Endothelial cell of umbilical vein (primary cell): ENCODE results near the gene ADAM33. TPM values are rescaled to one million over a fixed set of nuclear protein-coding genes. Genes with fewer than 3 reads are reported as not detected.

Experiments used
- BruUV-seq: library from RNA; stranded (reverse); fragments of 400-500 nt; replicated peaks from 2 replicates; lab custom pipeline; 2021; lab: Mats Ljungman, UMichigan
- CTCF ChIA-PET: fragments of 300-600, 350-600 bp; sonication (Branson Sonifier 250); formaldehyde crosslinking; loops from one replicate; lab custom pipeline; 2021; ENCODE audit warnings: antibody characterized with exemption, inconsistent platforms; lab: Charles Lee
- POLR2A ChIA-PET: fragments of 300-600, 350-600 bp; sonication (Branson Sonifier 250); formaldehyde crosslinking; loops from one replicate; lab custom pipeline; 2021; ENCODE audit warnings: antibody characterized with exemption, inconsistent platforms; lab: Charles Lee
- DNase-seq: peaks from one replicate; pipeline ENCODE4 v3.0.0-alpha.2; 2011; ENCODE audit warnings: low read depth, low spot score
- FAIRE-seq: peaks from 2 replicates; lab custom pipeline; 2011; peaks lifted over from hg19 to GRCh38; lab: Jason Lieb, UNC
- H2AFZ ChIP-seq: 2 replicates; pipeline ENCODE4 v1.6.0; 2012; ENCODE audit warnings: low read depth, low read length, control low read depth, inconsistent platforms
- H3K27ac ChIP-seq: 2 replicates; pipeline ENCODE4 v1.5.1; 2011; ENCODE audit warnings: low read depth, mild to moderate bottlenecking, control low read depth, low read length, moderate library complexity; ENCODE audit not compliant: insufficient read depth
- H3K27me3 ChIP-seq, 2 experiments: 2 replicates each; pipeline versions ENCODE4 v1.6.0 to v1.6.1; 2011; ENCODE audit warnings: low read length in 2 of 2, mixed read lengths in 1 of 2; ENCODE audit not compliant: control insufficient read depth in 2 of 2, insufficient read depth in 2 of 2
- H3K36me3 ChIP-seq, 2 experiments: 2 replicates in 1 of 2; 3 replicates in 1 of 2; pipeline ENCODE4 v1.5.1; 2011; ENCODE audit warnings: low read length in 2 of 2, mild to moderate bottlenecking in 1 of 2, moderate library complexity in 1 of 2; ENCODE audit not compliant: control insufficient read depth in 2 of 2, insufficient read depth in 2 of 2; ENCODE audit errors: extremely low read depth in 1 of 2
- H3K4me1 ChIP-seq: 3 replicates; pipeline ENCODE4 v1.5.1; 2011; ENCODE audit warnings: mild to moderate bottlenecking, low read length; ENCODE audit not compliant: control insufficient read depth, insufficient read depth; ENCODE audit errors: extremely low read depth
- H3K4me2 ChIP-seq: 2 replicates; pipeline ENCODE4 v1.6.1; 2011; ENCODE audit warnings: low read length, control low read depth, mixed read lengths; ENCODE audit not compliant: insufficient read depth
- H3K4me3 ChIP-seq, 3 experiments: fragments of 200-600 bp in 1 of 3; sonication (generic), shearing (Covaris generic) in 1 of 3; replicated peaks in 1 of 3; 2 replicates each; pipeline ENCODE4 v1.5.1; 2011 to 2016; ENCODE audit warnings: control low read depth in 3 of 3, low read length in 3 of 3, mild to moderate bottlenecking in 2 of 3, inconsistent platforms in 1 of 3, low read depth in 1 of 3, moderate library complexity in 1 of 3; ENCODE audit not compliant: insufficient read depth in 1 of 3
- H3K79me2 ChIP-seq: 2 replicates; pipeline ENCODE4 v1.6.0; 2012; ENCODE audit warnings: low read length, inconsistent platforms; ENCODE audit not compliant: control insufficient read depth, insufficient read depth
- H3K9ac ChIP-seq: replicated peaks from 2 replicates; pipeline ENCODE3; 2011; ENCODE audit warnings: low read length, control low read depth; ENCODE audit not compliant: insufficient read depth; ENCODE audit errors: extremely low read depth
- H3K9me1 ChIP-seq: replicated peaks from 3 replicates; pipeline ENCODE4 v1.6.0; 2011; ENCODE audit warnings: mild to moderate bottlenecking, low read length; ENCODE audit not compliant: control insufficient read depth, insufficient read depth; ENCODE audit errors: extremely low read depth
- H3K9me3 ChIP-seq: replicated peaks from 2 replicates; pipeline ENCODE4 v1.5.1; 2012; ENCODE audit warnings: low read length, inconsistent platforms; ENCODE audit not compliant: control insufficient read depth, insufficient read depth
- H4K20me1 ChIP-seq: replicated peaks from 2 replicates; pipeline ENCODE3; 2011; ENCODE audit warnings: mild to moderate bottlenecking, low read length; ENCODE audit not compliant: control insufficient read depth, insufficient read depth; ENCODE audit errors: extremely low read depth
- CTCF ChIP-seq, 2 donors: IDR thresholded peaks; 1 replicate in 1 of 2; 2 replicates in 1 of 2; pipeline ENCODE4 v1.5.1; 2011; ENCODE audit warnings: low read length in 2 of 2, mild to moderate bottlenecking in 2 of 2, moderate library complexity in 2 of 2, control low read depth in 1 of 2, inconsistent platforms in 1 of 2, low read depth in 1 of 2; ENCODE audit not compliant: insufficient read depth in 1 of 2; ENCODE audit errors: extremely low read depth in 1 of 2
- EZH2 ChIP-seq: IDR thresholded peaks from 2 replicates; pipeline ENCODE4 v1.6.1; 2012; ENCODE audit warnings: borderline replicate concordance, low read depth, mild to moderate bottlenecking, moderate library complexity, low read length, inconsistent platforms; ENCODE audit not compliant: severe bottlenecking
- FOS ChIP-seq: IDR thresholded peaks from 2 replicates; pipeline ENCODE4 v1.6.1; 2011; ENCODE audit warnings: mild to moderate bottlenecking, low read length, moderate library complexity, borderline replicate concordance; ENCODE audit not compliant: insufficient read depth
- GATA2 ChIP-seq: IDR thresholded peaks from 2 replicates; pipeline ENCODE4 v1.7.0; 2011; ENCODE audit warnings: low read depth, mild to moderate bottlenecking, moderate library complexity, mixed read lengths, low read length; ENCODE audit not compliant: insufficient read length, insufficient read depth
- JUN ChIP-seq: IDR thresholded peaks from 2 replicates; pipeline ENCODE4 v1.6.1; 2011; ENCODE audit warnings: borderline replicate concordance, low read depth; ENCODE audit not compliant: insufficient read length, insufficient read depth
- MAX ChIP-seq: IDR thresholded peaks from 2 replicates; pipeline ENCODE4 v1.6.1; 2011; ENCODE audit not compliant: insufficient read depth, insufficient read length
- MYC ChIP-seq: IDR thresholded peaks from one replicate; pipeline ENCODE4 v1.6.1; 2011; ENCODE audit warnings: mild to moderate bottlenecking, low read depth, low read length
- POLR2A ChIP-seq: IDR thresholded peaks from 2 replicates; pipeline ENCODE4 v1.6.1; 2012; ENCODE audit warnings: low read depth, mild to moderate bottlenecking, control low read depth, low read length
- POLR2AphosphoS5 ChIP-seq: IDR thresholded peaks from 2 replicates; pipeline ENCODE4 v1.6.1; 2012; ENCODE audit warnings: low read depth, mild to moderate bottlenecking, control low read depth, low read length, moderate library complexity; ENCODE audit not compliant: insufficient read depth
- dilution Hi-C: fragments of 300-500 bp; cut with MboI; formaldehyde crosslinking; loops from one replicate; pipeline ENCODE4 v1.15.0; 2019; ENCODE audit warnings: low sequenced_read_pairs; ENCODE audit not compliant: extremely low pct_ligation_motif_present
- intact Hi-C: fragments of 100-400 bp; cut with micrococcal nuclease; formaldehyde crosslinking; loops from one replicate; pipeline ENCODE4 v1.10.0; 2022
- polyA plus RNA-seq, 4 experiments: library from polyadenylated mRNA; depleted of rRNA in 3 of 4; stranded (reverse) in 3 of 4; unstranded in 1 of 4; fragments of >200 nt; gene quantifications; 2 replicates each; pipeline versions ENCODE4 v1.2.1 to v1.2.3, GENCODE V29; 2011 to 2012; ENCODE audit warnings: missing spikeins in 1 of 4
- total RNA-seq: library from RNA; stranded (reverse); gene quantifications from 2 replicates; pipeline ENCODE4 v1.2.3, GENCODE V29; 2021

Gene ADAM33
- total and polyA plus RNA-seq, 2 donors (not counting 3 experiments of a cell fraction or from before 2014, with no cell fraction given): 0.06 to 0.18 TPM

- Histone ChIP-seq H3K27ac (no peak overlapping the region), H3K79me2 (no peaks in the 10 kb centered on the region), H3K4me1 (no peaks in the 10 kb centered on the region), H2AFZ (no peak overlapping the region), H3K4me3 (no peak overlapping the region), H4K20me1 (no peaks in the 10 kb centered on the region), H3K9ac (no peak overlapping the region), H3K27me3 (peaks cover 10% of the 10 kb centered on the region in 2 experiments), H3K9me1 (no peaks in the 10 kb centered on the region), H3K4me2 (no peak overlapping the region), H3K9me3 (no peaks in the 10 kb centered on the region), H3K36me3 (no peaks in the 10 kb centered on the region)
- POLR2A ChIA-PET: no interaction called here
- CTCF ChIA-PET: interaction anchor here (1.6 to 7.2 kb wide), 5 partner anchors 11 to 126 kb away, joined by 4 to 40 read pairs (median 8); no protein-coding TSS in a partner anchor
- intact Hi-C loops (no loop called here), dilution Hi-C loops (no loop called here)
- DNase-seq (no peak), FAIRE-seq (no peak)
- TF ChIP-seq JUN (no peak), POLR2AphosphoS5 (no peak), CTCF (IDR thresholded peaks at IDR 0.05; ENCODE audit: extremely low read depth in 1 of 2, insufficient read depth in 1 of 2, low read depth in 1 of 2, low read length in 2 of 2) (no peak), POLR2A (no peak), FOS (no peak), MYC (no peak), MAX (no peak), GATA2 (no peak), EZH2 (no peak)
- no TSS peak for BruUV-seq
These were observed 47.1 kb upstream of the ADAM33 start for GRCh38 chr20:3728876-3729275.
